GM19397 (cell line): Measurements from ENCODE around the gene ATP2A1.
"Not testable (repeated sequence)": the region's sequence is repeated elsewhere in the genome, so short reads cannot be mapped to it uniquely, and the experiment has no call there.

Experiments
- ATAC-seq: cut with Tn5 transposase; IDR thresholded peaks from one replicate; pipeline ENCODE4 v1.9.1; 2021; ENCODE audit warnings: mild to moderate bottlenecking, moderate library complexity; ENCODE audit not compliant: unreplicated experiment

The ATP2A1 gene

DNA sequence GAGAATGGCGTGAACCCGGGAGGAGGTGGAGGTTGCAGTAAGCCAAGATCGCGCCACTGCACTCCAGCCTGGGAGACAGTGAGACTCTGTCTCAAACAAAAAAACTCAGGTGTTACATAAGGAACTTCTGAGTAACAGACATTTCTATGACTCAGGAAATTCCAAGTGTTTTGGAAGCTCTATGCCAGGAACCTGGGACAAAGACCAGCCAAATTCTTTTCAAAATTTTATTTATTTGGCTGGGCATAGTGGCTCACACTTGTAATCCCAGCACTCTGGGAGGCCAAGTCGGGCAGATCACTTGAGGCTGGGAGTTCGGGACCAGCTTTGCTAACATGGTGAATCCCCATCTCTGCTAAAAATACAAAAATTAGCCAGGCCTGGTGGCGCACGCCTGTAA lies 19.9 kb upstream of the ATP2A1 start:
- ATAC-seq: no peak

- no peak for ATAC-seq
Measured at GRCh38 chr16:28859326-28859725, 19.0 kb upstream of the ATP2A1 start.

- ATAC-seq: no peak
Measured at GRCh38 chr16:28863929-28864793, 14.1 kb upstream of the ATP2A1 start.

GRCh38 chr16:28865001-28865688 lies 13.1 kb upstream of the ATP2A1 start:
- ATAC-seq: no peak

DNA sequence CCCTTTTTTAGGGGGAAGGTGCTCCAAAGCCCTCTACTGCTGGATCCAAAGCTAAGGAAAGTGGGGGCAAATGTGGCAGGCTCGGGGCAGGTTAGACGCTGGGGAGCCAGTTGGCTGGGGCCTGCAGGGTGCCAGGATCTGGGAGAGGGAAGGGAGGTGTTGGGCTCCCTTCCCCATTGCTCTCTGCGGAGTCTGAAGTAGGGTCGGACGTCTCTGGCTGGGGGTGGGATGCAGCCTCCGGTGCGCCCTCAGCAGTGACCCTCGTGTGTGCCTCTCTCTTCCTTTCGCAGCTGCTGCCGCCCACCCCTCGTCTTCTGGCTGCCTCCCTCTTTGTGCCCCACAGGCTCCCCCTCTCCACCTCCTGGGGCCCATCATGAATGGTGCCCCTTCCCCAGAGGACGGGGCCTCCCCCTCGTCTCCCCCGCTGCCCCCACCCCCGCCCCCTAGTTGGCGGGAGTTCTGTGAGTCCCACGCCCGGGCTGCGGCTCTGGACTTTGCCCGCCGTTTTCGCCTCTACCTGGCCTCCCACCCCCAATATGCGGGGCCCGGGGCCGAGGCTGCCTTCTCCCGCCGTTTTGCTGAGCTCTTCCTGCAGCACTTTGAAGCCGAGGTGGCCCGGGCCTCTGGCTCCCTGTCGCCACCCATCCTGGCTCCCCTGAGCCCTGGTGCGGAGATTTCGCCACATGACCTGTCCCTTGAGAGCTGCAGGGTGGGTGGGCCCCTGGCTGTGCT lies 12.4 kb upstream of the ATP2A1 start:
- no peak for ATAC-seq

DNA sequence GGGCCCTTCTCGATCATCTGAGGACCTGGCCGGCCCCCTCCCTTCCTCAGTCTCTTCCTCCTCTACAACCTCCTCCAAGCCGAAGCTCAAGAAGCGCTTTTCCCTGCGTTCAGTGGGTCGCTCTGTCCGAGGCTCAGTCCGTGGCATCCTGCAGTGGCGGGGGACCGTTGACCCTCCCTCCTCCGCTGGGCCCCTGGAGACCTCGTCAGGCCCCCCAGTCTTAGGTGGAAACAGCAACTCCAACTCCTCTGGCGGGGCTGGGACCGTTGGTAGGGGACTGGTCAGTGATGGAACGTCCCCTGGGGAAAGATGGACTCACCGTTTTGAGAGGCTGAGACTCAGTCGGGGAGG lies 11.9 kb upstream of the ATP2A1 start:
- no peak for ATAC-seq

GRCh38 chr16:28867241-28867640 lies 11.0 kb upstream of the ATP2A1 start:
- no peak for ATAC-seq

DNA sequence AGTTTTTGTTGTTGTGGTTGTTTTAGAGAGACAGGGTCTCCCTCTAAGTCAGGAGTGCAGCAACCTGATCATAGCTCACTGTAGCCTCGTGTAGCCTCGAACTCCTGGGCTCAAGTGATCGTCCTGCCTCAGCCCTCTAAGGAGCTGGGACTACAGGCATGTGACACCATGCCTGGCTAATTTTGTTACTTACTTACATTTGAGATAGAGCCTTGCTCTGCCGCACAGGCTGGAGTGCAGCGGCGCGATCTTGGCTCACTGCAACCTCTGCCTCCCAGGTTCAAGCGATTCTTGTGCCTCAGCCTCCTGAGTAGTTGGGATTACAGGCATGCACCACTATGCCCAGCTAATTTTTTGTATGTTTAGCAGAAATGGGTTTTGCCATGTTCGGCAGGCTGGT lies 10.6 kb upstream of the ATP2A1 start:
- ATAC-seq: not testable (repeated sequence)

DNA sequence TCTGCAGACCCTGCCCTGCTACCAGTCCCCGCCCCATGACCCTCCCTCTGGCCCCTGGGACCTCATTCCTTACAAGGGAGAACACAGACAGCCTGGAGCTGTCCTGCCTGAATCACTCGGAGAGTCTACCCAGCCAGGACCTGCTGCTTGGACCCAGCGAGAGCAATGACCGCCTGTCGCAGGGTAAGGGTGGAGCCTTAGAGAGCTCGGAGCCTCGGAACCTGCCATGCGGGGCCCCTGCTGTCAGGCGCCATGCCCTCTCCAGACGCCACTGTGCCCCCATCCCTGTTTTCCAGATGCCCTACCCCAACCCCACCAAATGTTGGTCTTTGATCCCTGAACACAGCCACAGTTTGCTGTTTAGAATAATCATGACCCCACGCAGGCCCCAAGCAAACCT lies 9.1 kb upstream of the ATP2A1 start:
- ATAC-seq: no peak

DNA sequence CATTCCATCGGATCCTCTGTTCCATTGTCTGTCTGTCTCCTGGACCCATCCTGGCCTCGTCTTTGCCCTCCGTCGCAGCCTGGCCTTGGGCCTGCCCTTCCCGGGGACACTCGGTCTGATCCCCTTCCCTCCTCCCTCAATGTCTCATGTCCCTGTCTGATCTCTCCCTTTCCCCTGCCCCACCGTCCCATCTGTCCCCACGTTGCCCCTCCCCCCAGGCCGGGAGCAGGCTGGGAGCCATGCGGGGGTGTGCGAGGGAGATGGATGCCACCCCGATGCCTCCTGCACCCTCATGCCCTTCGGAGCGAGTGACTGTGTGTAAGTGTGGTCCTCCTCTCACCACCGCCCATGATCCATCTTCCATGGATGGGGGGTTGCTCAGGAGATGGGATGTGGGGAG lies 5.3 kb upstream of the ATP2A1 start:
- ATAC-seq: no peak

DNA sequence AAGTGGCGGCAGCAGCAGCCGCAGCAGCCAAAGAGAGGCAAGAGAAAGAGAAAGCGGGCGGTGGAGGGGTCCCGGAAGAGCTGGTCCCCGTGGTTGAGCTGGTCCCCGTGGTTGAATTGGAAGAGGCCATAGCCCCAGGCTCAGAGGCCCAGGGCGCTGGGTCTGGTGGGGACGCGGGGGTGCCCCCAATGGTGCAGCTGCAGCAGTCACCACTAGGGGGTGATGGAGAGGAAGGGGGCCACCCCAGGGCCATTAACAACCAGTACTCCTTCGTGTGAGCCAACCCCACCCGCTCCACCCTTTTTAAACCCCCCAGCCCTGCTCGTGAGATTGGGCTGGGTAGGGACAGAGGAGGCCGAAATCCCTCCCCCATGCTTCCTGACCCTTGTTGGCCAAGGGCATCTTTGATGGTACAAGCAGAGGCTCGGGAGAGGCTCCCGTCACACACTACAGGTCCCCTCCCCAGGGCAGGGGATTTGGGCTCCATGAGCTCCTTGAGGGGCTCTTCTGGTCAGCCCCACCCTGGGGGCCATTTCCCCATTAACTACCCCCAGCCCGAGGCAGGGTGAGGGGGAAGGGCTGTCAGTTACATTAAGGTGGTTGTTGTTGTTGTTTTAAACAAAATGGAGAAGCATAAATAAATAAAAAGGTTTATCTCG lies 4.6 kb upstream of the ATP2A1 start:
- ATAC-seq: no peak

- no peak for ATAC-seq
Measured at GRCh38 chr16:28874406-28874805, 3.9 kb upstream of the ATP2A1 start.

DNA sequence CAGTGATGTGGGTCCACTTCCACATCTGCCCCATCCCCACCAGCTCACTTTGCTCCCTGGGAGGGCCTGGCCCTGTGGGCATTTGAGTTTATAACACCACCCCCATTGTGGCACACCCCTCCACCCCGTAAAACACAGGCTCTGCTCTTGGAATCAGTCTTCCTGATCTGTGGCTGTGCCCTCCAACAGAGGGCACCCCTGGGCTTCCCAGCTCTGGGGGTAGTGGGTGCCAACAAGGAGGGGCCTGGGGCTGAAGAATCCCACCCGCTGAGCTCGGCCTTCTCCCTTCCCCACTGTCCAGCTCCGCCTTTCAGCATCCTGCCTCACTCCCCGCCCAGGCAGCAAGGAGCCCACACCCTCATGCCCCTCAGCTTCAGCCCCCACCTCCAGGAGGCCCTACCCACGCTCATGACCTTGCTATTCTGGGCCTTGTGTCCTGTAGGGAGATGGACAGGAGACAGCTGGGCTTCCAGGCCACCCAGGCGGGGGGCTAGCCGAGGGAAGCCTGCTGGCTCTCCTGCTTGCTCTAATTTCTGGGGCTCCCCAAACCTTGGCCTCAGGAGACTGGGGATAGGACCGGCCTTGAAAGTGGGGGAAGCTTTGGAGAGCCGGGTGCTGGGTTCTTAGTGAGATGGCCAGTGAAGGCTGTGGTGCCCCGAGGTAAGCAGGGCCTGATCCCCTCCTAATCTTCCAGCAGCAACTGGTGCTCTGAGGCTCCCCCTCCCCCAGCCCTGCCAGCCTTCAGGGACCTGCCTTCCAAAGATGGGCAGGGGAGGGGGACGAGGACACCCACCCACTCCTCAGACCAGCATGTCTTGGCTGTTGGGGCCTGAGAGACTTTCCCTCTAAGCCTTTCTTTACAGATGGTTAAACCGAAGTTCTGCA lies 2.9 kb upstream of the ATP2A1 start:
- ATAC-seq: no peak

DNA sequence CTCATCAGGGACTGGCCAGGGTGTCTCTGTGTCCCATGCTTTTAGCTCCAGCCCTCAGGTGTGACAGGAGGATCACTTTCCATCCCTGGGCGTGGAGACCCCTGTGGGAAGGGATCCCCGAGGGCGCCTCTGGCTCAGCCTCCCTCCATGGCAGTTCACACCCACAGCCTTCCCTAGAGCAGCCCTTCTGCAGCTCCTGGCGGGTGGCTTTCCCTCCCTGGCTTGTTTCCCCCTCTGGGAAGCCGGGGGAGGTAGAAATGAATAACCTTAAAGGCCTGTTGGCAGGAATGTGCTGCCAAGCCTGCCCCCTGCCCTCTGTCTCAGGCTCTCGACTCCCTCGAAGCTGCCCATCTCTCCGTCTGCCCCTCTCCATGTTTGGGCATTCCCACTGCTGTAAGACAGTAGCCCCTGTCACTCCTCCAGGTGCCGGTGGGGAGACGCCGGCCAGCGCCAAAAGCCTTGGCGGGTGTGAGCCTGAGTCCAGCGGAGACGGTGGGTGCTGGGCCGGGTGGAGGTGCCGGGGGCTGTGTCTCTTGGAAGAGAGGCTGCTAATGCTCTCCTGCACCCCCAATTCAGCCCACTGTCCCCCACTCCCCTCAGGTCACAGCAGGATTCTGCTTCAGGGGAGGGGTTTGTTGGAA lies 2.1 kb upstream of the ATP2A1 start:
- no peak for ATAC-seq

GRCh38 chr16:28876973-28877654 lies 1.2 kb upstream of the ATP2A1 start:
- no peak for ATAC-seq

DNA sequence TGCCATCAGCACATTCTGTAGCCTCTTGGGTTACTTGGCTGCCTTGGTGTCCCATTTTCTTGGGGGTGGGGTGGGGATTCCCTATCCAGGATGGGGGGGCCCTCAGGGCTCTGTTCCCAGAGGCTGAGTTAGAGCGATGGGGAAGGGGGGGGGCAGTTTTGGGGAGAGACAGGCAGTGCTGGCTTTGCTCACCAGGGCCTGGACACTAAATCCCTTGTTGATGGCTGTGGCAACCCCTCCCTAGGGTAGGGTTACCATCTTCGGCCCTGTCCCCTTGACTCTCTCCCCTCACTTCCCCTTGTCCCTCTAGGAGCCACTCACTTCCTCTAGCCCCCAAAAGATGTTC lies 660 bp upstream of the ATP2A1 start:
- ATAC-seq: no peak

- peak; percentile 5 for ATAC-seq
Measured at GRCh38 chr16:28879261-28879840, 1.1 kb downstream of the ATP2A1 start.

- peak; percentile 91 for ATAC-seq
Measured at GRCh38 chr16:28879841-28880588, 1.7 kb downstream of the ATP2A1 start.
